HPDE6-E6E7 (cell line): Measurements from ENCODE around the gene MORN3.

Experiments used
- DNase-seq: peaks from one replicate; pipeline ENCODE4 v3.0.0; 2011; ENCODE audit warnings: missing footprints; ENCODE audit errors: extremely low spot score

Gene MORN3

GRCh38 chr12:121602766-121603165 lies 66.7 kb downstream of the MORN3 start:
- no peak for DNase-seq

- DNase-seq: no peak
Observed at GRCh38 chr12:121600702-121601336, 68.6 kb downstream of the MORN3 start.
